OCI-LY7 (cell line): ENCODE results near the gene PA2G4.

Source experiments
- EZH2phosphoT487 ChIP-seq: fragments of 200-600 bp; sonication (generic); IDR thresholded peaks from 2 replicates; pipeline ENCODE4 v1.6.1; 2018; ENCODE audit warnings: low read depth, borderline replicate concordance, mild to moderate bottlenecking, mixed run types, antibody characterized with exemption, low read length, moderate library complexity, mixed read lengths
- TF ChIP-seq, protein P1 (sequence below): fragments of 200-600 bp; sonication (generic); conservative IDR thresholded peaks from 2 replicates; pipeline ENCODE4 v1.5.1; 2014; ENCODE audit warnings: mild to moderate bottlenecking, antibody characterized with exemption, low read length, moderate library complexity, mixed read lengths

DNA sequence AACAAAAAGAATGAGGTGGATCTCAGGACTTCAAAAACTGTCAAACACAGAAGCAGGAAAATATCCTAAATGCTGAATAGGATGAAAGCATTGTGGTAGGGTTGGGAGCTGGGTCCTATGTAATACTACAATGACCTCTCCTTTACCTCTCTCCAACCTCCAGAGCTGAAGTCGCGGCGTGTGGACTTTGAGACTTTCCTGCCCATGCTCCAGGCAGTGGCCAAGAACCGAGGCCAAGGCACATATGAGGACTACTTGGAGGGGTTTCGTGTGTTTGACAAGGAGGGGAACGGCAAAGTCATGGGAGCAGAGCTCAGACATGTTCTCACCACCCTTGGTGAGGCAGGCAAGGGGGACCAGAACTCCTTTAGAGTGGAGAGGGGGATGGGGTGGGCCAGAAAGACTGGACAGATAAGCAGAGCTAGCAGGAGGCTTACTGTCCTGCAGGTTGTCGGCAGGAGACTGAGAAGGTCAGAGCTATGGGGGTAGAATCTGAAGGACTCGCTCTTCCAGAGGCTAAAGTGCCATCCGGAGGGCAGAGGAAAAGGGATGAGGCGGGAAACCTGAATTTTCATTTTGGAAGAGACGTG lies 51.0 kb downstream of the PA2G4 start:
- TF ChIP-seq, protein P1, sequence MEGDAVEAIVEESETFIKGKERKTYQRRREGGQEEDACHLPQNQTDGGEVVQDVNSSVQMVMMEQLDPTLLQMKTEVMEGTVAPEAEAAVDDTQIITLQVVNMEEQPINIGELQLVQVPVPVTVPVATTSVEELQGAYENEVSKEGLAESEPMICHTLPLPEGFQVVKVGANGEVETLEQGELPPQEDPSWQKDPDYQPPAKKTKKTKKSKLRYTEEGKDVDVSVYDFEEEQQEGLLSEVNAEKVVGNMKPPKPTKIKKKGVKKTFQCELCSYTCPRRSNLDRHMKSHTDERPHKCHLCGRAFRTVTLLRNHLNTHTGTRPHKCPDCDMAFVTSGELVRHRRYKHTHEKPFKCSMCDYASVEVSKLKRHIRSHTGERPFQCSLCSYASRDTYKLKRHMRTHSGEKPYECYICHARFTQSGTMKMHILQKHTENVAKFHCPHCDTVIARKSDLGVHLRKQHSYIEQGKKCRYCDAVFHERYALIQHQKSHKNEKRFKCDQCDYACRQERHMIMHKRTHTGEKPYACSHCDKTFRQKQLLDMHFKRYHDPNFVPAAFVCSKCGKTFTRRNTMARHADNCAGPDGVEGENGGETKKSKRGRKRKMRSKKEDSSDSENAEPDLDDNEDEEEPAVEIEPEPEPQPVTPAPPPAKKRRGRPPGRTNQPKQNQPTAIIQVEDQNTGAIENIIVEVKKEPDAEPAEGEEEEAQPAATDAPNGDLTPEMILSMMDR: no peak
- no peak for TF ChIP-seq EZH2phosphoT487
